ENCODE results near the gene TEAD4. TPM values are rescaled to one million over a fixed set of nuclear protein-coding genes. Genes with fewer than 3 reads are reported as not detected.

Gene TEAD4
- total and polyA plus RNA-seq, 2 experiments from 2014 or later = 68.1 to 145 TPM

DNA sequence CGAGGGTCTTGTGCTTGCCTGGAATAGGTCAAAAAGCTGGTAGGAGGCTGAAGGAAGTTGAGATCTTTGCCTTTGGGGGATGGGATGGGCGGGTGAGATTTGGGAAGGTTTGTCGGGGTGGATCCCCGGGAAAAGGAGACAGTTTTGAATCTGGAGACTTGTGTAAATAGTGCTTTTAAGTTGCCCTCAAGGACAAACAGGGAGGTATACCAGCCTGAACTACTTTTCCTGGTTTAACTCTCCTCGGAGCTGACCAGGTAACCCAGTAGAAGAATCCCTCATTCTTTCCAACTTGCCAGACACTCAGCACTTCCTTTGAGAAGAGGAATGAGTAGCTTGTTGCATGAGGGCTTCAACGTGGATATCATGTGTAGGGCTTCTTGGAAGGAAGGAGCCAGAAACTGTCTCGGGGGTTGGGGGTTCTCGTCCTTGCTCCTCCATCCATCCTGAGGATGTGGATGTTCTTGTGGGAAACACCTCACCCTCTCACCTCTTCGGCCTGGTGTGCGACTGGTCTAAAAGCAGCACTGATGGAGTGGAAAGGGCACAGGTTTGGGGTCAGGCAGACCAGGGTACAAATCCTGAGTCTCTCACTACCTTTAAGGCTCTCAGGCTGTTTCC is 1.9 kb downstream of the TEAD4 start (continued):
- TF ChIP-seq, protein P1, sequence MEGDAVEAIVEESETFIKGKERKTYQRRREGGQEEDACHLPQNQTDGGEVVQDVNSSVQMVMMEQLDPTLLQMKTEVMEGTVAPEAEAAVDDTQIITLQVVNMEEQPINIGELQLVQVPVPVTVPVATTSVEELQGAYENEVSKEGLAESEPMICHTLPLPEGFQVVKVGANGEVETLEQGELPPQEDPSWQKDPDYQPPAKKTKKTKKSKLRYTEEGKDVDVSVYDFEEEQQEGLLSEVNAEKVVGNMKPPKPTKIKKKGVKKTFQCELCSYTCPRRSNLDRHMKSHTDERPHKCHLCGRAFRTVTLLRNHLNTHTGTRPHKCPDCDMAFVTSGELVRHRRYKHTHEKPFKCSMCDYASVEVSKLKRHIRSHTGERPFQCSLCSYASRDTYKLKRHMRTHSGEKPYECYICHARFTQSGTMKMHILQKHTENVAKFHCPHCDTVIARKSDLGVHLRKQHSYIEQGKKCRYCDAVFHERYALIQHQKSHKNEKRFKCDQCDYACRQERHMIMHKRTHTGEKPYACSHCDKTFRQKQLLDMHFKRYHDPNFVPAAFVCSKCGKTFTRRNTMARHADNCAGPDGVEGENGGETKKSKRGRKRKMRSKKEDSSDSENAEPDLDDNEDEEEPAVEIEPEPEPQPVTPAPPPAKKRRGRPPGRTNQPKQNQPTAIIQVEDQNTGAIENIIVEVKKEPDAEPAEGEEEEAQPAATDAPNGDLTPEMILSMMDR (conservative IDR thresholded peaks at IDR 0.05; ENCODE audit: low read depth in 2 of 2) = no peak

DNA sequence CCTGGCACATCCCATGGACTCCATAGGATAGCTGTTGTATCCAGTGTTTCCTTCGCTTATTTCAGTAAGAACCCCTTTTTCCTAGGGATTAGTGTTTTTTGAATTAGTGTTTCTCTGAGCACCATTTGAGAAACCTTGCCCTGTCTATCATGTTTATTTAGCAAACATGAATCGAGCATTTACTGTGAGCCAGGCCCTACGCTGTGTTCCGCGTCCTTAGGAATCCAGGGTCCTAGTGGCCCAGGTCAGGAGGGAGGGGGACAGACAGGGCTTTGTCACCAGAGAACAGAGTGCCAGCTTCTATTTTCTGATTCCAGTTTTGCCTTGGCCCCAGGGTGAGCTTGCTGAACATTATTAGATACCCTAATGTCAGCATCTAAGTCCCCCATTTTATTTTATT is 2.5 kb downstream of the TEAD4 start:
- Histone ChIP-seq H3K36me3 (ENCODE audit: insufficient read depth) (peaks cover 12% of the 10 kb centered on the region; the same call in 1 of the 2 replicates), H3K27ac (ENCODE audit: low read depth) (0 out of 2 replicates have a peak overlapping the region, but pooled peaks have one; percentile 26), H3K4me3 (peak overlapping the region; percentile 95), H3F3A (replicated peaks; ENCODE audit: low read depth) (peaks cover 35% of the 10 kb centered on the region), H3K4me2 (peak overlapping the region; percentile 100), H2AFZ (no peak overlapping the region), H4K20me1 (replicated peaks; ENCODE audit: insufficient read depth) (peaks cover 20% of the 10 kb centered on the region), H3K27me3 (ENCODE audit: insufficient read depth) (0 out of 2 replicates have a peak, but pooled peaks cover 3% of the 10 kb centered on the region), H3K79me2 (replicated peaks; ENCODE audit: insufficient read depth) (peaks cover 80% of the 10 kb centered on the region), H3K4me1 (ENCODE audit: insufficient read depth) (peaks cover 61% of the 10 kb centered on the region), H3K9me2 (ENCODE audit: insufficient read depth) (no peaks in the 10 kb centered on the region)
- H3K4me3 Mint-ChIP-seq = peak overlapping the region; percentile 86
- peaks cover 28% of the 10 kb centered on the region for H3K27me3 Mint-ChIP-seq (ENCODE audit: insufficient read depth, low read depth, poor library complexity)
- DNase-seq (ENCODE audit: low spot score) (peak; percentile 19), ATAC-seq (no peak)
- no peaks in the 10 kb centered on the region; the same call in 2 of the 3 replicates for H3K9me3 Mint-ChIP-seq
- H3K27ac Mint-ChIP-seq = no peak overlapping the region
- peaks cover 58% of the 10 kb centered on the region for H3K4me1 Mint-ChIP-seq
- H3K36me3 Mint-ChIP-seq (ENCODE audit: low read depth) = peaks cover 39% of the 10 kb centered on the region
- no peak for TF ChIP-seq EZH2 (IDR thresholded peaks at IDR 0.05; ENCODE audit: low read depth, unreplicated experiment)
- no peak for TF ChIP-seq CREB1 (CRISPR knock-in tag; IDR thresholded peaks at IDR 0.05; ENCODE audit: low read depth)
- no peak for TF ChIP-seq ZNF331 (CRISPR knock-in tag; IDR thresholded peaks at IDR 0.05; ENCODE audit: low read depth)
- TF ChIP-seq, protein P2, sequence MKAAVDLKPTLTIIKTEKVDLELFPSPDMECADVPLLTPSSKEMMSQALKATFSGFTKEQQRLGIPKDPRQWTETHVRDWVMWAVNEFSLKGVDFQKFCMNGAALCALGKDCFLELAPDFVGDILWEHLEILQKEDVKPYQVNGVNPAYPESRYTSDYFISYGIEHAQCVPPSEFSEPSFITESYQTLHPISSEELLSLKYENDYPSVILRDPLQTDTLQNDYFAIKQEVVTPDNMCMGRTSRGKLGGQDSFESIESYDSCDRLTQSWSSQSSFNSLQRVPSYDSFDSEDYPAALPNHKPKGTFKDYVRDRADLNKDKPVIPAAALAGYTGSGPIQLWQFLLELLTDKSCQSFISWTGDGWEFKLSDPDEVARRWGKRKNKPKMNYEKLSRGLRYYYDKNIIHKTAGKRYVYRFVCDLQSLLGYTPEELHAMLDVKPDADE (IDR thresholded peaks at IDR 0.05) = no peak
- TF ChIP-seq JUNB (IDR thresholded peaks at IDR 0.05; ENCODE audit: unreplicated experiment) = no peak
- TF ChIP-seq ZNF114 (CRISPR knock-in tag; IDR thresholded peaks at IDR 0.05) = no peak
- no peak for TF ChIP-seq STAT1 (IDR thresholded peaks at IDR 0.05; ENCODE audit: unreplicated experiment)

DNA sequence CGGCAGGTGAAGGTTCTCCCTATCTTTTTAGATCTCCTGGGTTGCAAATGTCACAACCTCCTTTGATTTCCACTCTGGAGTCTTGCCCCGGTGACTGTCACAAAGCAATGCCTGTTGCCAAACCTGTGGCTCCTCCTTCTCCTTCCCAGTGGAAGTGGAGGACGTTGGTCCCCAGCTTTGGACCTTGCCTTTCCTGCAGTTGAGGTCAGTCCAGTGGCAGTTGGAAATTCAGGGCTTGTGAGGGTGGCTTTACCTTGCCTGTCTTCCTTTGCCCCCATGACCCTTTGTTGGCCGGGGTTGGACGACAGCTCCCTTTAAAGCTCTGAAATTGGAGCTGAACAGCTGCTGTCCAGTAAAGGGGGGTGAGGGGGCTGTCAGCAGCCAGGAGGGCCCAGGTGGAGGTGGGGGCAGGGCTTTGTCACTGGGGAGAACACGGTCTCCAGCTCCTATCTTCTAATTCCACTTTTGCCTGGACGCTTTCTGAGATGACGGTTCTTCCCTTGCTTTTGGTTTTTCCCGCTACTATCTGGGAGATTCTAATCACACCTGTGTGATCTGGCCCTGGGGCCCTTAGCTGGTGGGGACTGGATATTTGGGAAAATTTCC is 4.1 kb downstream of the TEAD4 start:
- Histone ChIP-seq H3K4me1 (ENCODE audit: insufficient read depth) (peaks cover 48% of the 10 kb centered on the region), H3K4me3 (peak overlapping the region; percentile 57), H3F3A (replicated peaks; ENCODE audit: low read depth) (peaks cover 27% of the 10 kb centered on the region), H3K9me2 (ENCODE audit: insufficient read depth) (no peaks in the 10 kb centered on the region), H2AFZ (no peak overlapping the region), H3K79me2 (replicated peaks; ENCODE audit: insufficient read depth) (peaks cover 88% of the 10 kb centered on the region), H3K36me3 (ENCODE audit: insufficient read depth) (peaks cover 21% of the 10 kb centered on the region), H4K20me1 (replicated peaks; ENCODE audit: insufficient read depth) (peaks cover 31% of the 10 kb centered on the region), H3K27ac (ENCODE audit: low read depth) (peak overlapping the region; percentile 99), H3K4me2 (peak overlapping the region; percentile 89), H3K27me3 (ENCODE audit: insufficient read depth) (0 out of 2 replicates have a peak, but pooled peaks cover 3% of the 10 kb centered on the region)
- Mint-ChIP-seq H3K27me3 (ENCODE audit: insufficient read depth, low read depth, poor library complexity) (peaks cover 23% of the 10 kb centered on the region), H3K9me3 (no peaks in the 10 kb centered on the region; the same call in 2 of the 3 replicates), H3K4me3 (peak overlapping the region; percentile 67), H3K27ac (peak overlapping the region; percentile 95), H3K4me1 (peaks cover 49% of the 10 kb centered on the region), H3K36me3 (ENCODE audit: low read depth) (peaks cover 45% of the 10 kb centered on the region)
- DNase-seq (ENCODE audit: low spot score) (peak; percentile 70), ATAC-seq (peak; percentile 1; the same call in 1 of the 3 replicates)
- no peak for TF ChIP-seq NANOG (IDR thresholded peaks at IDR 0.05; ENCODE audit: borderline replicate concordance)
- TF ChIP-seq, protein P3, sequence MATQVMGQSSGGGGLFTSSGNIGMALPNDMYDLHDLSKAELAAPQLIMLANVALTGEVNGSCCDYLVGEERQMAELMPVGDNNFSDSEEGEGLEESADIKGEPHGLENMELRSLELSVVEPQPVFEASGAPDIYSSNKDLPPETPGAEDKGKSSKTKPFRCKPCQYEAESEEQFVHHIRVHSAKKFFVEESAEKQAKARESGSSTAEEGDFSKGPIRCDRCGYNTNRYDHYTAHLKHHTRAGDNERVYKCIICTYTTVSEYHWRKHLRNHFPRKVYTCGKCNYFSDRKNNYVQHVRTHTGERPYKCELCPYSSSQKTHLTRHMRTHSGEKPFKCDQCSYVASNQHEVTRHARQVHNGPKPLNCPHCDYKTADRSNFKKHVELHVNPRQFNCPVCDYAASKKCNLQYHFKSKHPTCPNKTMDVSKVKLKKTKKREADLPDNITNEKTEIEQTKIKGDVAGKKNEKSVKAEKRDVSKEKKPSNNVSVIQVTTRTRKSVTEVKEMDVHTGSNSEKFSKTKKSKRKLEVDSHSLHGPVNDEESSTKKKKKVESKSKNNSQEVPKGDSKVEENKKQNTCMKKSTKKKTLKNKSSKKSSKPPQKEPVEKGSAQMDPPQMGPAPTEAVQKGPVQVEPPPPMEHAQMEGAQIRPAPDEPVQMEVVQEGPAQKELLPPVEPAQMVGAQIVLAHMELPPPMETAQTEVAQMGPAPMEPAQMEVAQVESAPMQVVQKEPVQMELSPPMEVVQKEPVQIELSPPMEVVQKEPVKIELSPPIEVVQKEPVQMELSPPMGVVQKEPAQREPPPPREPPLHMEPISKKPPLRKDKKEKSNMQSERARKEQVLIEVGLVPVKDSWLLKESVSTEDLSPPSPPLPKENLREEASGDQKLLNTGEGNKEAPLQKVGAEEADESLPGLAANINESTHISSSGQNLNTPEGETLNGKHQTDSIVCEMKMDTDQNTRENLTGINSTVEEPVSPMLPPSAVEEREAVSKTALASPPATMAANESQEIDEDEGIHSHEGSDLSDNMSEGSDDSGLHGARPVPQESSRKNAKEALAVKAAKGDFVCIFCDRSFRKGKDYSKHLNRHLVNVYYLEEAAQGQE (IDR thresholded peaks at IDR 0.05; ENCODE audit: unreplicated experiment) = no peak
- TF ChIP-seq STAT1 (IDR thresholded peaks at IDR 0.05; ENCODE audit: unreplicated experiment) = no peak
- no peak for TF ChIP-seq ZNF331 (CRISPR knock-in tag; IDR thresholded peaks at IDR 0.05; ENCODE audit: low read depth)
- TF ChIP-seq, protein P2 (IDR thresholded peaks at IDR 0.05) = no peak
